DOHH2 (cell line): ENCODE data around the gene ZBTB44.

Experiments
- H3F3A ChIP-seq: fragments of 200-600 bp; sonication (generic), shearing (Covaris generic); 2 replicates; pipeline ENCODE4 v1.6.0; 2016; ENCODE audit warnings: antibody characterized with exemption, mild to moderate bottlenecking; ENCODE audit not compliant: control insufficient read depth, insufficient read depth
- H3K27ac ChIP-seq: fragments of 200-600 bp; sonication (generic); 2 replicates; pipeline ENCODE4 v1.5.1; 2014; ENCODE audit warnings: low read depth, mild to moderate bottlenecking, low read length, moderate library complexity
- H3K27me3 ChIP-seq: fragments of 200-600 bp; sonication (generic); 2 replicates; pipeline ENCODE4 v1.6.1; 2014; ENCODE audit warnings: mild to moderate bottlenecking, low read length, mixed read lengths; ENCODE audit not compliant: control insufficient read depth
- H3K36me3 ChIP-seq: fragments of 200-600 bp; sonication (generic); 2 replicates; pipeline ENCODE4 v1.6.1; 2014; ENCODE audit warnings: mild to moderate bottlenecking, low read length, moderate library complexity, mixed read lengths; ENCODE audit not compliant: control insufficient read depth
- H3K4me1 ChIP-seq: fragments of 200-600 bp; sonication (generic); 2 replicates; pipeline ENCODE4 v1.6.1; 2014; ENCODE audit warnings: mild to moderate bottlenecking, low read length, mixed read lengths; ENCODE audit not compliant: control insufficient read depth
- H3K4me2 ChIP-seq: fragments of 200-600 bp; sonication (generic); 2 replicates; pipeline ENCODE4 v1.6.0; 2014; ENCODE audit warnings: mild to moderate bottlenecking, low read length, moderate library complexity
- H3K4me3 ChIP-seq: fragments of 200-600 bp; sonication (generic); 2 replicates; pipeline ENCODE4 v1.5.1; 2014; ENCODE audit warnings: mild to moderate bottlenecking, low read length, mixed read lengths
- H3K79me2 ChIP-seq: fragments of 200-600 bp; sonication (generic); 2 replicates; pipeline ENCODE4 v1.6.1; 2014; ENCODE audit warnings: mild to moderate bottlenecking, low read length, mixed read lengths; ENCODE audit not compliant: control insufficient read depth
- H3K9me2 ChIP-seq: fragments of 200-600 bp; sonication (generic); replicated peaks from 2 replicates; pipeline ENCODE4 v1.6.1; 2014; ENCODE audit warnings: mild to moderate bottlenecking, low read length, mixed read lengths; ENCODE audit not compliant: control insufficient read depth
- H3K9me3 ChIP-seq: fragments of 200-600 bp; sonication (generic); 2 replicates; pipeline ENCODE4 v1.6.1; 2014; ENCODE audit warnings: antibody characterized with exemption, low read length, mixed read lengths; ENCODE audit not compliant: control insufficient read depth, insufficient read depth
- H4K20me1 ChIP-seq: fragments of 200-600 bp; sonication (generic); 2 replicates; pipeline ENCODE4 v1.6.0; 2014; ENCODE audit warnings: low read depth, mild to moderate bottlenecking, antibody characterized with exemption, low read length, moderate library complexity; ENCODE audit not compliant: control insufficient read depth, insufficient read depth
- CTCF ChIP-seq: fragments of 200-600 bp; sonication (generic); IDR thresholded peaks from one replicate; pipeline ENCODE4 v1.5.1; 2014; ENCODE audit warnings: antibody characterized with exemption, mild to moderate bottlenecking, low read depth, low read length; ENCODE audit not compliant: poor library complexity, severe bottlenecking
- EZH2phosphoT487 ChIP-seq: fragments of 200-600 bp; sonication (generic); IDR thresholded peaks from 2 replicates; pipeline ENCODE4 v1.6.1; 2017; ENCODE audit warnings: borderline replicate concordance, mild to moderate bottlenecking, antibody characterized with exemption, low read length, moderate library complexity, mixed read lengths

ZBTB44 gene

DNA sequence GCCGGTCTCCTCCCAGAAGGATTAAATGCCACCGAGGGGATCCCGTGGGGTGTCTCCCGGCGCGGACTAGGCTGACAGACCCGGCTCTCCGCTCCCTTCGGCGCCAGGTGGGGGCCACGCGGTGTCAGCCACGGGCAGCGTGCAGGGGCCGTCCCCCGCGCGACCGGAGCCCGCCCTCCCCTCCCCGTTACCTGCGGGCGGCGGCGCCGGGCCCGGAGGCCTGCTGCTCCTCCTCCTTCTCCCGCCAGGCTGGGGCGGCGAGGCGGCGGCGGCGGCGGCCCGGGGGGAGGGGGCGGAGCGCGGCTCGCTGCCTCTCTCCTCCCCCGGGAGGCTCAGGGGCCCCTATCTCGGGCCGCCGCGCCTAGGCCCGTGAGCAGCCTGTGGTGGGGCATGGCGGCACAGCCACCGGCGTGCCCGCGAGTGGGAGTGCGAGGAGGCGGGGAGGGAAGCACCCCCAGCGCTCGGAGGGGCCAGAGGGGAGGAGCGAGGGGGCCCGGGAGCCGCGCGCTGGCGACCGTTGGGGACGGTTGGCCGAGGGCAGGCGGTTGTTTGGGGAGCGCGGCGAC, 450 bp downstream of the ZBTB44 start:
- Histone ChIP-seq H3K27me3 (no peaks in the 10 kb centered on the region), H3K4me2 (peak overlapping the region; percentile 73), H3K4me3 (peak overlapping the region; percentile 84), H3F3A (peaks cover 8% of the 10 kb centered on the region), H3K9me3 (no peaks in the 10 kb centered on the region), H3K79me2 (peaks cover 49% of the 10 kb centered on the region), H3K4me1 (peaks cover 48% of the 10 kb centered on the region), H3K36me3 (peaks cover 18% of the 10 kb centered on the region), H3K9me2 (no peaks in the 10 kb centered on the region), H3K27ac (peak overlapping the region; percentile 76), H4K20me1 (0 out of 2 replicates have a peak, but pooled peaks cover 6% of the 10 kb centered on the region)
- TF ChIP-seq EZH2phosphoT487, result no peak
- TF ChIP-seq CTCF, result no peak

- H3K4me3 ChIP-seq, result peak overlapping the region; percentile 84
- H4K20me1 ChIP-seq, result 0 out of 2 replicates have a peak, but pooled peaks cover 6% of the 10 kb centered on the region
- no peaks in the 10 kb centered on the region for H3K9me2 ChIP-seq
- H3K4me1 ChIP-seq, result peaks cover 55% of the 10 kb centered on the region
- H3K9me3 ChIP-seq, result no peaks in the 10 kb centered on the region
- peaks cover 8% of the 10 kb centered on the region for H3F3A ChIP-seq
- H3K4me2 ChIP-seq, result peak overlapping the region; percentile 73
- H3K27me3 ChIP-seq, result no peaks in the 10 kb centered on the region
- TF ChIP-seq CTCF (no peak), EZH2phosphoT487 (no peak)
- peak overlapping the region; percentile 76 for H3K27ac ChIP-seq
- H3K36me3 ChIP-seq, result peaks cover 25% of the 10 kb centered on the region
- H3K79me2 ChIP-seq, result peaks cover 56% of the 10 kb centered on the region
Measured at GRCh38 chr11:130313383-130314183, 1.1 kb downstream of the ZBTB44 start.

GRCh38 chr11:130312046-130312445, 2.7 kb downstream of the ZBTB44 start:
- peaks cover 13% of the 10 kb centered on the region; the same call in 1 of the 2 replicates for H3K9me3 ChIP-seq
- no peaks in the 10 kb centered on the region for H3K9me2 ChIP-seq
- peaks cover 40% of the 10 kb centered on the region for H3K36me3 ChIP-seq
- H3K4me3 ChIP-seq, result peak overlapping the region; percentile 84
- H4K20me1 ChIP-seq, result 0 out of 2 replicates have a peak, but pooled peaks cover 6% of the 10 kb centered on the region
- H3K79me2 ChIP-seq, result peaks cover 71% of the 10 kb centered on the region
- TF ChIP-seq CTCF (no peak), EZH2phosphoT487 (no peak)
- H3K4me2 ChIP-seq, result peak overlapping the region; percentile 73
- H3F3A ChIP-seq, result peaks cover 8% of the 10 kb centered on the region
- no peaks in the 10 kb centered on the region for H3K27me3 ChIP-seq
- H3K27ac ChIP-seq, result no peak overlapping the region
- peaks cover 56% of the 10 kb centered on the region for H3K4me1 ChIP-seq
